Neural cell (in vitro differentiated cells): ENCODE measurements around the gene TMEM250. TPM values are rescaled to one million over a fixed set of nuclear protein-coding genes. Genes with fewer than 3 reads are reported as not detected.

Experiments used
- H2AFZ ChIP-seq: fragments of 200-600, 300-800 bp; sonication (generic), shearing (Covaris generic); 2 replicates; pipeline ENCODE4 v1.6.0; 2014; ENCODE audit warnings: low read depth, mild to moderate bottlenecking, antibody characterized with exemption, low read length, moderate library complexity
- H3F3A ChIP-seq: fragments of 200-600 bp; shearing (Covaris generic); 2 replicates; pipeline ENCODE4 v1.6.1; 2016; ENCODE audit warnings: mild to moderate bottlenecking, moderate library complexity, mixed read lengths, antibody characterized with exemption, low read length; ENCODE audit not compliant: insufficient read depth, poor library complexity, severe bottlenecking
- H3K27ac ChIP-seq: fragments of 200-600, 300-800 bp; sonication (generic), shearing (Covaris generic); 2 replicates; pipeline ENCODE4 v1.5.1; 2014; ENCODE audit warnings: mild to moderate bottlenecking, low read length, moderate library complexity
- H3K27me3 ChIP-seq: fragments of 300-800, 200-600 bp; sonication (generic), shearing (Covaris generic); 2 replicates; pipeline ENCODE4 v1.6.0; 2014; ENCODE audit warnings: mild to moderate bottlenecking, low read depth, low read length, moderate library complexity; ENCODE audit not compliant: insufficient read depth
- H3K36me3 ChIP-seq: fragments of 300-800, 200-600 bp; sonication (generic), shearing (Covaris generic); 2 replicates; pipeline ENCODE4 v1.5.1; 2014; ENCODE audit warnings: mild to moderate bottlenecking, antibody characterized with exemption, low read length, moderate library complexity; ENCODE audit not compliant: insufficient read depth
- H3K4me2 ChIP-seq: fragments of 300-800, 200-600 bp; sonication (generic), shearing (Covaris generic); 2 replicates; pipeline ENCODE4 v1.6.0; 2014; ENCODE audit warnings: mild to moderate bottlenecking, low read length
- H3K4me3 ChIP-seq: fragments of 300-800, 200-600 bp; sonication (generic), shearing (Covaris generic); 2 replicates; pipeline ENCODE4 v1.5.1; 2014; ENCODE audit warnings: mild to moderate bottlenecking, low read length, moderate library complexity
- H3K79me2 ChIP-seq: fragments of 200-600 bp; shearing (Covaris generic); replicated peaks from 2 replicates; pipeline ENCODE4 v1.6.0; 2014; ENCODE audit warnings: mild to moderate bottlenecking, low read length, moderate library complexity; ENCODE audit not compliant: insufficient read depth
- H3K9ac ChIP-seq: fragments of 300-800, 200-600 bp; sonication (generic), shearing (Covaris generic); 2 replicates; pipeline ENCODE4 v1.6.1; 2016; ENCODE audit warnings: mild to moderate bottlenecking, low read length, mixed read lengths
- H3K9me2 ChIP-seq: fragments of 200-600 bp; shearing (Covaris generic); 2 replicates; pipeline ENCODE4 v1.6.1; 2016; ENCODE audit warnings: mild to moderate bottlenecking, low read length, mixed read lengths; ENCODE audit not compliant: insufficient read depth
- H3K9me3 ChIP-seq: fragments of 200-600, 300-800 bp; sonication (generic), shearing (Covaris generic); 2 replicates; pipeline ENCODE4 v1.6.1; 2016; ENCODE audit warnings: mild to moderate bottlenecking, mixed run types, low read length, moderate library complexity, mixed read lengths
- H4K20me1 ChIP-seq: fragments of 200-600 bp; shearing (Covaris generic); 2 replicates; pipeline ENCODE4 v1.6.1; 2016; ENCODE audit warnings: mild to moderate bottlenecking, mixed run types; ENCODE audit not compliant: insufficient read depth
- CTCF ChIP-seq: fragments of 450-650 bp; IDR thresholded peaks from 2 replicates; pipeline ENCODE4 v1.5.1; 2014; ENCODE audit warnings: antibody characterized with exemption, mild to moderate bottlenecking, moderate library complexity; ENCODE audit not compliant: poor library complexity, severe bottlenecking
- EP300 ChIP-seq: fragments of 450-650 bp; conservative IDR thresholded peaks from 2 replicates; pipeline ENCODE4 v1.6.1; 2014; ENCODE audit warnings: antibody characterized with exemption, mild to moderate bottlenecking, moderate library complexity; ENCODE audit not compliant: poor library complexity, severe bottlenecking
- EZH2 ChIP-seq: fragments of 200-600, 300-800 bp; shearing (Covaris generic), sonication (generic); IDR thresholded peaks from 2 replicates; pipeline ENCODE4 v1.6.1; 2014; ENCODE audit warnings: antibody characterized with exemption, low read length, borderline replicate concordance, mild to moderate bottlenecking; ENCODE audit not compliant: insufficient read depth, poor library complexity, severe bottlenecking
- MXI1 ChIP-seq: fragments of 450-650 bp; conservative IDR thresholded peaks from 2 replicates; pipeline ENCODE4 v1.6.1; 2014; ENCODE audit warnings: antibody characterized with exemption, mild to moderate bottlenecking; ENCODE audit not compliant: poor library complexity, severe bottlenecking
- POLR2AphosphoS5 ChIP-seq: IDR thresholded peaks from 2 replicates; pipeline ENCODE4 v1.6.1; 2012
- RAD21 ChIP-seq: fragments of 450-650 bp; conservative IDR thresholded peaks from 2 replicates; pipeline ENCODE4 v1.6.1; 2014; ENCODE audit warnings: antibody characterized with exemption, mild to moderate bottlenecking, moderate library complexity
- REST ChIP-seq: IDR thresholded peaks from 2 replicates; pipeline ENCODE4 v1.6.1; 2012; ENCODE audit warnings: borderline replicate concordance
- SMC3 ChIP-seq: fragments of 450-650 bp; conservative IDR thresholded peaks from 2 replicates; pipeline ENCODE4 v1.6.1; 2014; ENCODE audit warnings: antibody characterized with exemption, mild to moderate bottlenecking, moderate library complexity; ENCODE audit not compliant: poor library complexity
- TAF1 ChIP-seq: IDR thresholded peaks from 2 replicates; pipeline ENCODE4 v1.6.1; 2012; ENCODE audit warnings: low read depth
- polyA plus RNA-seq: library from polyadenylated mRNA; depleted of rRNA; stranded (reverse); fragments of >200 nt; gene quantifications from 2 replicates; pipeline ENCODE4 v1.2.3, GENCODE V29; 2014

TMEM250 gene
- polyA plus RNA-seq, 1 donor from 2014 or later = 15.0 TPM

GRCh38 chr9:136090768-136091581 lies 27.7 kb downstream of the TMEM250 start:
- Histone ChIP-seq H3K27me3 (peaks cover 12% of the 10 kb centered on the region), H3K36me3 (no peaks in the 10 kb centered on the region), H2AFZ (no peak overlapping the region), H3K9ac (no peak overlapping the region), H3K9me3 (no peaks in the 10 kb centered on the region), H3K79me2 (no peaks in the 10 kb centered on the region), H3F3A (no peaks in the 10 kb centered on the region), H3K27ac (no peak overlapping the region), H3K9me2 (no peaks in the 10 kb centered on the region), H3K4me2 (no peak overlapping the region), H3K4me3 (no peak overlapping the region), H4K20me1 (no peaks in the 10 kb centered on the region)
- TF ChIP-seq TAF1 (no peak), MXI1 (no peak), CTCF (no peak), EZH2 (no peak), RAD21 (no peak), POLR2AphosphoS5 (no peak), EP300 (no peak), REST (no peak), SMC3 (no peak)

DNA sequence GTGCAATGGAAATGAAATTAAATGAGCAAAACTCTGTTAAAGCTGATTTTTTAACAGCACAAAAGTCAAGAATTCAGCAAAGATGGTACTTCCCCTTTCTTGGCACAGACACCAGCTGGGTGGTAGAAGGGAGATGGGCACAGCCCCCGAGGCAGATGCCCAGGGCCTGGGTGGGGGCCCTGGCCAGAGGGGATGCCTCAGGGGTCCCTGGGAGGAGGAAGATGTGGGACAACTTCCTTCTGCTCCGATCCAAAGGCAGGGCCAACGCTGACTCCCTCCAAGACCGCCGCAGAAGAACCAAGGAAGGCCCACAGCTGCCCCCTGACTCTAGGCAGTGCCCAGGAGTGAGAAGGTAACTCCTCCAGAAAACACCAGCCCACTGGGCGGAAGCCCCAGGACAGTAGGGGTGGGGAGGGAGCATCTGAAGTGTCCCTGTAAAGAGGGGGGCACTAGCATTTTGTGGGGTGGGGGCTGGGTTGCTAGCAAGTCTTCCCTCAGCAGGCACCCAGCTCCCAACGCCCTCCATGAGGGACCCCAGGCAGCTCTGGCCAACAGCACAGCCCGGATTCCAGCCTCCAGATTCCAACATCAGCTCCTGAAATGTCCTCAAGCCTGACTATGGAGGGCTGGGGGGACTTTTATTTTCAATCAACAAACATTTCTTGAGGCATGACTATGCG lies 28.5 kb downstream of the TMEM250 start:
- no peaks in the 10 kb centered on the region for H3F3A ChIP-seq
- H3K4me2 ChIP-seq = no peak overlapping the region
- H3K27ac ChIP-seq = no peak overlapping the region
- TF ChIP-seq EP300 (no peak), MXI1 (no peak), EZH2 (no peak), POLR2AphosphoS5 (no peak), CTCF (no peak), SMC3 (no peak), TAF1 (no peak), REST (no peak)
- peaks cover 8% of the 10 kb centered on the region for H3K27me3 ChIP-seq
- H3K4me3 ChIP-seq = no peak overlapping the region
- no peaks in the 10 kb centered on the region for H4K20me1 ChIP-seq
- H3K36me3 ChIP-seq = no peaks in the 10 kb centered on the region
- no peaks in the 10 kb centered on the region for H3K79me2 ChIP-seq
- H3K9me2 ChIP-seq = no peaks in the 10 kb centered on the region
- no peak overlapping the region for H2AFZ ChIP-seq
- no peaks in the 10 kb centered on the region for H3K9me3 ChIP-seq
- no peak overlapping the region for H3K9ac ChIP-seq
